Posterior vena cava (tissue), 2 donors: ENCODE results near the gene PDK4. TPM values are rescaled to one million over a fixed set of nuclear protein-coding genes. Genes with fewer than 3 reads are reported as not detected.

Source experiments
- DNase-seq: peaks from one replicate; pipeline ENCODE4 v3.0.0-alpha.2; 2020; ENCODE audit warnings: low spot score
- intact Hi-C, 2 donors: fragments of 100-400 bp; cut with DNase I; formaldehyde crosslinking; loops; one replicate each; pipeline versions ENCODE4 v1.14.1 to v1.14.2; 2022 to 2023
- total RNA-seq, 2 donors: library from RNA; stranded (reverse); fragmentation: NEBNext Ultra II Directional; extraction: Animal tissue kit (Norgen Biotek cat#: 25700); gene quantifications; one replicate each; pipeline ENCODE4 v1.2.1, GENCODE V29; 2021
- donor health status: DM: yes; HTN: yes; CAD: no.
- donor health status: DM: yes; HTN: yes; CAD: no.

Gene PDK4
- total RNA-seq, 2 donors from 2014 or later: 66.4 to 433 TPM

DNA sequence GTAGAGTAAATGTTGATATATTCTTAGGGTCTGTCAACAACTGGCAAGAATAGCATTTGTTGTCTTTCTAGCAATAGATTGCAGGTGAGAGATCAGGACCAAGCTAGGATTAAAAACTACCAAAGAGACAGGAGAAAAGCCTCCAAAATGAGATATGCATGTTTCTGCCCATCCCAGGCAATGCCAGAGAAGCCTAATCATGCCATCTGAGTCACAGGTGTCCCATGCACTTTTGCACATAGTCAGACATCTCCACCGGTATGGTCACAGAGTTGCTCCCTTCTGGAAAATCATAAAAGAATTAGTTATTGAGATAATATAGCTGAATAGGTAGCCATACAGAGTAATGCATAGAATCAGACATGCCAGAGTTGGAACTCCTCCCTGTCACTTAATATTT lies 50.6 kb downstream of the PDK4 start:
- intact Hi-C loops: no loop called here
- DNase-seq: no peak

DNA sequence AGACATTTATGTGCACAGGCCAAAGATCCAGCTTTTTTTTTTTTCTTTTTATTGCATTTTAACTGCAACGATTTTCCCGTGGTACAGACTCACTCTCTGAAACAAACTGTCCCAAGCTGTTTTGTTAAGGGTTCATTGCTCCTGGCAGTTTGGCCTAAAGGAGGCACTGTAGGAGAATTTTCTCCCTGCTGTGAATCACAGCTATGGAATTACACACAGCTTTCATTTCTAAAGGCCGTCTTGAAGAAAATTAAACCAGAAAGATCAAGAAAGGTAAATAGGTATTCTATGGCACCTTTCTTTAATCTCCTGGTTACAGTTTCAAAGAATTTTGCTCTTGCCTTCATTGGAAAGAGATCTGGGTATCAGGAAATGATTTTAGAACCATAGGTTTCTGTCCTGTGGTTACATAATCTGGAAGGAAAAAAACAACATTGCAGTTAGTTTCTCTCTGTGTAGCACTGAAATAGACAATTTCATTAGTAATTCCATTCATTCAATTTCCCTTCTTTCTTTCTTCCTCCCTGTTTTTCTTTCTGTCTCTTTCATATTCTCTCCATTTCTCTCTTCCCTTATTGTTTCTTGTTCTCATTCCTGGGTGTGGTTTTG lies 51.2 kb downstream of the PDK4 start:
- DNase-seq: no peak
- intact Hi-C loops: no loop called here

DNA sequence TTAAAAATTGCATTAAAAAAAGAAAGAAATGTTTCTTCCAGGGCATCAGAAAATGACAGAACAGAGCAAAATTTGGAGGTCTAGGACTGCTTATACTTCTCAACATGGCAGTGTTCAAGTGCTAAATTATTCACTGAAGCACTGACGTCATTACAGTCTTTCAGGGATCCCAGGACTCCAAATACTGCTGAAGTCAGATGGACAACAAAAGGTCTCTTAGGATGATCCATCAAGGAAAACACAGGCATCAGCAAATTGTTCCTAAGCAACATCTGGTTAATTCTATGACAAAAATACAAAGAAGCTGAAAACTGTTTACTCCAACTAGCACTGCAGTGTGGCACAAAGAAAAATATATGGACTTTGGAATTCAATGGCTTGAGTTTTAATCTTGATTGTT lies 52.1 kb downstream of the PDK4 start:
- intact Hi-C loops: no loop called here
- DNase-seq: no peak

DNA sequence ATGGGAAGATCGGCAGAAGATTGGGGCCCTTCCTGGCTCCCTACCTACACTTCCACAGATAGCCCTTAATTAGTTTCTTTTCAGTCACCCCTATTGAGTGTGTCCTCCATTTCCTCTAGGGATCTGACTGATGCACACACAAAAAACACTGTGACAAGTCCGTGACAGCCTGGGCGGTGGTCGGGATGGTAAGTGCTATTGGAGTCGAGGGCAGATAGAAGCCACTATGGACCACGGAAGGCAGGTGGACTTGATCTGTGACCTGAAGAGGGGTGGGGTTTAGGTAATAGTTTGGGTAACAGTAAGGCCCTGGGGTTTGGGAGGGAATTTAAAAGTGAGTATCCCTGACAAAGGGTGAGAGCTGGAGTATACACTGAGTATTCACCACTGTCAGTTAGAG lies 53.0 kb downstream of the PDK4 start:
- DNase-seq: no peak
- intact Hi-C loops: no loop called here

DNA sequence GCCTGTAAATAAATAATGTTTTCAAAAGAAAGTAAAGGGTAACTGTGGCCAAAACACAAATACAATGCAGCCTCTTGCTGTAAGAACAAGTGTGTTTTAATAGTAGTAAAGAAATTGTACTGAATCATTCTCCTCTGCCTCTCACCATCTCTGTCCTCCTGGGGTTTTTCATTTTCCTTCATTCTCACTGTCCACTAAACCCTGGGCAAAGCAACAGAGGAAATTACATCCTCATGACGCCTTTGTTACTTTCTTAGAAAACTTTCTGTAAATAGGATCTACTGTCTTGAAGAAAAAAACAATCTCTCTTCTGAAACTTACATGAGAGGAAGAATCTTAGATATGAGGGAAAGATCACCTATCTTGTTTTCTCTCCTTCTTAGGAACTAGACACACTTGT lies 56.0 kb downstream of the PDK4 start:
- intact Hi-C loops: no loop called here
- no peak for DNase-seq

DNA sequence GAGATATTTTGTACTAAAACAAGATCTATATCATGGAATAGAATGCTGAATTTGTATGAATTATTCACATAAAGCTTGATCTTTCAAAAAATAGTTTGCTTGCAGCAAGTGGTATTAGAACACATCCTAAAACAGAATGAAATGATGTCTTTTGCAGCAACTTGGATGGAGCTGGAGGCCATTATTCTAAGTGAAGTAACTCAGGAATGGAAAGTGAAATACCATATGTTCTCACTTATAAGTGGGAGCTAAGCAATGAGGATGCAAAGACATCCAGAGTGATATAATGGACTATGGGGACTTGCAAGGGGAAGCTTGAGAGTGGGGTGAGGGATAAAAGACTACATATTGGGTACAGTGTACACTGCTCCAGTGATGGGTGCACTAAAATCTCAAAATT lies 56.9 kb downstream of the PDK4 start:
- intact Hi-C loops: no loop called here

DNA sequence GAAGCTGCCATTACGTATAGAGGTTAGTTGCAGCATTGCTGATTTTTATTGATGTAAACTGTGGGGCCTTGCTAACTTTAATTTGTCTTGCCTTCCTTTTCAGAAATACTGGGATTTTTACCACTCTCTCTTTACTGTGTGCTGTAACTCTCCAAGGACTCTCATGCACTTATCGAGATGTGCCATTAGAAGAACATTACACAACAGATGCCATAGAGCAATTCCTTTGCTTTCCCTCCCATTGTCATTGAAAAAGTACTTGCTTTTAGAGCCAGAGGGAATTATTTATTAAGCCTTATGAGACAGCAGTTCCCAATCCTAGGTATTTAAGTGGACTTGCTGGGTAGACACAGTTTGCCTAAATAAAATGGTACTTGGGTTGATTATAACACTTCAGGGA lies 58.8 kb downstream of the PDK4 start:
- DNase-seq: no peak
- intact Hi-C loops: no loop called here

More for the DNA sequence above, 56.9 kb downstream of the PDK4 start:
- DNase-seq: no peak

DNA sequence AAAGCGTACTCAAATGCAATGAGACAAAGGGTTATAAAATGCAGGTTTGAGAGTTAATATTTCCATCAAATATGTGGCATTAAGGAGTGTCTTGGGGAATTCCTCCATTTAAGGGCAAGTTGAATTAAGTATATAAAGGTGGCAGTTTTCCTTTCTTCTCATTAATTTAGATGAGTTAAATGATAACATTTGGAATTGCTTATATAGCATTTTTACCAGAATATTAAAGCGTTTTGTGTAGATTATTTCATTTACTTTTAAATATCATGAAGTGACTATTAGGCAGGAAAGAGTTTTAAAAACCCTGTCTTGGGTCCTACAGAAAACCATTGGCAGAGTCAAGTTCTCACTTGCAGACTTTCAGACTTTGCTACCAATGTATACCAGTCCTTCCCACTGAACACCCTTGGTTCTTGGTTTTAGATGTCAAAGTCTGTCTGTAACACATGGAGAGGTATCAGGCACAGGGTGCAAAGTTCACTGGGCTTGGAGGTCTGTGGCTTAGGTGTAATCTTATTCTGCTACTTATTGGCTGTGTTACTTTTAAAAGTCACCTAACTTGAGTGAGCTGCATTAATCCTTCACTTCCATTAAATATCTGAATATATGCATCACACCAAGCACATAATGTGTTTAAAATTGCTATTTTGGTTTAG lies 59.5 kb downstream of the PDK4 start:
- no peak for DNase-seq
- intact Hi-C loops: no loop called here

DNA sequence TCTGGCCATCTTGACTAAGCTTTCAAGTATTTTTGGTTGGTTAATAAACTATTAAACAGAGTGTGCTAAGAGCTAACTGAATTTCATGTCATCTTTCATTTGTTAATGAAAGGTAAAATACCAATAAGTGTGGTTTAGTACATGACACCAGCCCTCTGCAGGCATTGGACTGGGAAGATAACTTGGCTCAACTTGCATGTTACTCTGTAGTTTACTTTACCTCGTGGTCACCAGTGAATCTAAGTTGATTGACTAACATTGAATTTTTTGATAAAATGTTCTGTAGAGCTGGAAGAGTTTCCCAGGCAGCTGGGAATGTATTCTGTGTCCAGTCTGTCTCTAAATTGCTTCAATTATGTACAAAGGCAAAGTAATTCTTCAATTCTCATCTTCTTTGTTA lies 60.7 kb downstream of the PDK4 start:
- no peak for DNase-seq
- intact Hi-C loops: no loop called here

DNA sequence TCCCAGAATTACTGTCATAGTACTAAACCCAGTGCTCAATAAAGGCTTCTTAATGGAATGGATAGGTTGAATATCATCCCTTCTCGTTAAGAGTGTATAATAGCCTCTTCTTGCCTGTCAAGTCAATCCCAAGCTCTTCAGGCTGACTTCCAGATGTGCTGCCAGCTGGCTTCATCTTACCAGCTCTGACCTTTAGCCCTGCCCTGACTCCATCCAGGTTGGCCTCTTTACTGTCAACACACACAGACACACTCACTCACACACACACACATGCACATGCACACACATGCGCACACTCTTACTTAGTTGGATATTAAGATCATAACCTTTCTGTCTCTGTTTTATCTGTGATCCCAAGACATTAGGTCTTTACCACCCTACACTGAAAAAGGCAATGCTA lies 61.5 kb downstream of the PDK4 start:
- intact Hi-C loops: loop anchor here in 1 of 2 donors (5.0 kb wide), 1 partner anchor 63 kb away; the partner anchor contains the start of gene PDK4
- DNase-seq: no peak

Other genes with a start within 250 kb of the PDK4 start
- gene PON3, start 200.1 kb downstream of the PDK4 start, total RNA-seq: under 1 TPM; 0.74 to 0.90 TPM
- 10 to 100 TPM; 39.1 to 49.8 TPM for gene PON2, start 161.5 kb downstream of the PDK4 start, total RNA-seq
- gene ASB4, start 110.6 kb downstream of the PDK4 start, total RNA-seq: under 1 TPM in 1 of 2 donors, not detected in 1; 0.24 TPM
- 10 to 100 TPM; 15.8 to 17.9 TPM for gene DYNC1I1, start 176.0 kb upstream of the PDK4 start, total RNA-seq